NCI-H1105 (cell line): ENCODE data around the gene RPL13A.

Experiments
- DNase-seq: peaks from one replicate; lab custom pipeline; 2025; lab: John Stamatoyannopoulos, UW

Gene RPL13A

GRCh38 chr19:49507803-49508494 is 20.5 kb downstream of the RPL13A start:
- DNase-seq, result no peak

GRCh38 chr19:49512970-49513745 is 25.8 kb downstream of the RPL13A start:
- peak; percentile 26 for DNase-seq

GRCh38 chr19:49513746-49514118 is 26.3 kb downstream of the RPL13A start:
- no peak for DNase-seq

DNA sequence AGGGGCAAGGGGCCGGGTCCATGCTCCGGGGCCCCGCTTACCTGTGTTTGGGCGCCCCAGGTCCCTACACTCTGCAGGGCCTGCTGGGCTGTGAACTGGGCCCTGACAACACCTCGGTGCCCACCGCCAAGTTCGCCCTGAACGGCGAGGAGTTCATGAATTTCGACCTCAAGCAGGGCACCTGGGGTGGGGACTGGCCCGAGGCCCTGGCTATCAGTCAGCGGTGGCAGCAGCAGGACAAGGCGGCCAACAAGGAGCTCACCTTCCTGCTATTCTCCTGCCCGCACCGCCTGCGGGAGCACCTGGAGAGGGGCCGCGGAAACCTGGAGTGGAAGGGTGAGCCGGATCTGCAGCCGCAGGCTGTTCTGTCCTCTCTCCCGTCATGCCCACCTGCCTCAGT is 26.7 kb downstream of the RPL13A start:
- DNase-seq, result no peak

DNA sequence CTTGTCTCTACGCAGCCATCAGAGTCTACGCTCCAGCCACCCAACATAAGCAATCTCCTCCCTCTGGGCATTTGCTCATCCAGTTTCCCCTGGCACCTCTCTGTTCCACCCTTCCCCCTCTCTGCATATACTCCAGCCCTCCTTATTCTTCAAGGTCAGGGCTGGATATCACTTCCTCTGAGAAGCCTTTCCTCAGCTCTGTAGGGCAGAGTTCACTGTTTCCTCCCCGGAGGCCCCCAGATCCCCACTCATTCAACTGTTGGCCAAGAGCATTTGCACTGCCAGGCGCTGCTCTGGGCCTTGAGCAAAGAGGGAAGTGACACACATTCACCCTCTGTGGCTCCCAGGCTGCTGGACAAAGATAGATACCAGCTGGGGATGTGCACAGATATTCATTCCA is 28.4 kb downstream of the RPL13A start:
- no peak for DNase-seq

DNA sequence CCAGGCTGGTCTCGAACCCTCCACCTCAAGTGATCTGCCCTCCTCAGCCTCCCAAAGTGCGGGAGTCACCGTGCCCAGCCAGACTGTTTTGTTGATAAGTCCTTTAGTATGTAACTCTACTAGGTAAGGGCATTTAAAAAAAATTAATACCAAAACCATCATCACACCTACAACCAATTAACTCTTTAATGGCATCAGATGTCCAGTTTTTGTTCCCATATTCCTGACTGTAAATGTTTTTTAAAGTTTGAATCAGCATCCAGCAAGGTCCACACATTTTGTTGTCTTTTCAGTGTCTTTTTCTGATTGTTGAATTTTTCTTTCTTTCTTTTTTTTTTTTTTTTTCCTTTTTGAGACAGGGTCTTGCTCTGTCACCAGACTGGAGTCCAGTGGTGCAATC is 30.6 kb downstream of the RPL13A start:
- no peak for DNase-seq

DNA sequence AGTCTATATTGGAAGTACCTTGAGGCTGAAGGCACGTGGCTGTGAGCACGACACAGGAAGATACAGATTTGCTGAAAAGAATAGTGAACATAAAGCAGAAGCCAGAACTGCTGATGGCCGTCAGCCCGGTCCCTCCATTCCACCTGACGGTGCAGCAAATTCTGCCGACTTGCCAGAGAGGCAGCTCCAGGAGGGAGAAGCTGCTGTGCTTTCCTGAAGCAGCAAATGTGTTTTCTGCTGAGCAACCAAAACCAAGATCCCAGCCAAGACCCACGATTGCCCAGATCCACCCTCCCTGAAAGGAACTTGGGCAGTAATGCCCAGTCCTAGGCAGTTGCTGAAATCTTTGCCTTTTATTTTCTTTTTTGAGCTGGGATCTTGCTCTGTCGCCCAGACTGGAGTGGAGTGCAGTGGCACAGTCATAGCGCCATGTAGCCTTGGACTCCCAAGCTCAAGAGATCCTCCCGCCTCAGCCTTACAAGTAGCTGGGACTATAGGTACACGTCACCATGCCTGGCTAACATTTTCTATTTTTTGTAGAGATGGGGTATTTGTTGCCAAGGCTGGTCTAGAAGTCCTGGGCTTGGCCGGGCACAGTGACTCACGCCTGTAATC is 33.4 kb downstream of the RPL13A start:
- no peak for DNase-seq

DNA sequence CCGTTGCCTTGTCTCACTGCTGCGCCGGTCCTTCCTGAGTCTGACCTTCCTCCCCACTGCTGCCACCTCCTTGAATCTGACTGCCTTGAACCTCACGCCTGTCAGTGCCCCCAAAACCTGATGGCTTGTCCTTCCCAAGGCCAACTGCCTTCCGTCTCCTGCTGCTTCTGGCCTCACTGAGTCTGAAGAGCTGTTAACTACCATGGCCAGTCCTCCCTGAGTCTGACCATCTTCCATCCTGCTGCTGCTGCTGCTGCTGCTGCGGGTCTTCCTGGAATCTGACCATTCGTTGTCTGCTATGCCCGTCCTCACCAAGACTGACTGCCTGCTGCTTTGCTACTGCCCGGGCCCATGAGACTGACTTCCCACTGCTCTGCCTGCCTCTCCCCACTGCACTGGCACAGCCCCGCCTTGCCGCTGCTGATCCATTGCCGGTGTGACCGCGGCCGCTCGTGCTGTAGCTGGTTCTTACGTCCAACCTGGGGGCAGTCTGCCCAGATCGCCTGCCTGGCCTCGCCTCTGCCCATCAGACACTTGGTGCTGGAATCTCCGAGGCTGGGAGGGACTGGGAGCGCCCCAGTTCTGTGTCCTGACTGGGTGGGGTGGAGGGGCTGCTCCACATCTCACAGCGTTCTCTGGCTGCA is 37.5 kb downstream of the RPL13A start:
- DNase-seq, result no peak

GRCh38 chr19:49528211-49528771 is 40.9 kb downstream of the RPL13A start:
- DNase-seq, result no peak

DNA sequence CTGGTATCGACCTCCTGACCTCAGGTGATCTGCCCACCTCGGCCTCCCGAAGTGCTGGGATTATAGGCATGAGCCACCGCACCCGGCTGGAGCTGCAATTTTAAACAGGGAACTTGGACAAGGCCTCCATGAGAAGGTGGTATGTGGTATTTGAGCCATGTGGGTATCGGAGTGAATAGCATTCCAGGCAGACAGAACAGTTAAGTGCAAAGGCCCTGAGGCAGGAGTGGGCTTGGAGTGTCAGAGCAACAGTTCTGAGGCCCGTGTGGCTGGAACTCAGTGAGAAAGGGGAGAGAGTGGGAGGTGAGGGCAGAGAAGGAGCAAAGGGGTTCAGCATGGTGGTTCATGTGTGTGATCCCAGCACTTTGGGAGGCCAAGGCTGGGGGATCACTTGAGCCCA is 43.3 kb downstream of the RPL13A start:
- no peak for DNase-seq

GRCh38 chr19:49533551-49534488 is 46.4 kb downstream of the RPL13A start:
- peak; percentile 47 for DNase-seq

DNA sequence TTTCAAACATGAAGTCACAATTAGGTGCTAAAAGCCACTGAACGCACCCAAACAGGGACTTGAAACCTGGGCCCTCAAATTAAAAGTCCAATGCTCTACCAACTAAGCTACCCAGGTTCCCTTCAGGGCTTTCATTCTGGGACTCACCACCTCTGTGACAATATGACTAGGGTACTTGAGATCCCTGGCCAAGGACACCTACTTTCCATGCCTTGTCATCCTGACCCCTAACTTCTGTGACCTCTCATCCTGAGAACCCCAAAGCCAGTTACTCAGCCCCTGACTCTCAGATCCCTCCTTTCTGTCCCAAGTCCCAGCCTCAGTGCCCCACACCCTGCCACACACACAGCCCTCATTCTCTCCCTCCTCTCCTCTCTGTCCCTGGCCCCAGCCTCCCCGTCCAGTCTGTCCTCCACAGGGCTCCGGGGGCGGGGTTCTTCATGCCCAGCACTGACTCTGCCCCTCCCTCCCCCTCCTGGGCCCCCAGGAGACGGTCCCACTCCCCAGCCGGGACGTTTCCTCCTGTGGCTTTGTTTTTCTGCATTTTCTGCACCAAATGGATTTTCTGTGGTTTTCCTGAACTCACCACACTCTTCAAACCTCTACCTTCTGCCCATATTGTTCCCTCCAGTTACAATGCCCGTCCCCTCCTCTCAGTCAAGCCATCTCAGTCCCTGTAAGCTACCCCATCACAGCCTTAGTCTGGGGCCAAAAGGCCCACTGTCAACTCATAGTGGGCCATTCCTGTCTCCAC is 47.4 kb downstream of the RPL13A start:
- DNase-seq, result no peak

- DNase-seq, result no peak
These were observed 49.6 kb downstream of the RPL13A start for GRCh38 chr19:49536921-49537462.

- no peak for DNase-seq
These were observed 51.2 kb downstream of the RPL13A start for GRCh38 chr19:49538643-49539042.

- DNase-seq, result no peak
These were observed 52.0 kb downstream of the RPL13A start for GRCh38 chr19:49539192-49539952.
